Activated CD4-positive, alpha-beta T cell treated with anti-CD3 and anti-CD28 coated beads for 48 hours (primary cell): Measurements from ENCODE around the gene LCN15.
"Not testable (repeated sequence)": the region's sequence is repeated elsewhere in the genome, so short reads cannot be mapped to it uniquely, and the experiment has no call there.

Experiments used
- DNase-seq: peaks from one replicate; pipeline ENCODE4 v3.0.0-alpha.2; 2020

The LCN15 gene

GRCh38 chr9:136720251-136720897, 43.9 kb downstream of the LCN15 start:
- DNase-seq = no peak

GRCh38 chr9:136719195-136719880, 45.0 kb downstream of the LCN15 start:
- no peak for DNase-seq

GRCh38 chr9:136718345-136719194, 45.7 kb downstream of the LCN15 start:
- DNase-seq = no peak

GRCh38 chr9:136717399-136717798, 46.9 kb downstream of the LCN15 start:
- no peak for DNase-seq

GRCh38 chr9:136714893-136715274, 49.4 kb downstream of the LCN15 start:
- DNase-seq = no peak

- no peak for DNase-seq
Measured at GRCh38 chr9:136714096-136714892, 50.0 kb downstream of the LCN15 start.

GRCh38 chr9:136713550-136713949, 50.8 kb downstream of the LCN15 start:
- no peak for DNase-seq

- no peak for DNase-seq
Measured at GRCh38 chr9:136712690-136713544, 51.4 kb downstream of the LCN15 start.

- DNase-seq = no peak
Measured at GRCh38 chr9:136711751-136712689, 52.3 kb downstream of the LCN15 start, which contains the start of gene DIPK1B. TSS of gene DIPK1B (plus strand) at chr9:136712572. CDS start at chr9:136712666, 94 bp downstream.

GRCh38 chr9:136711219-136711648, 53.1 kb downstream of the LCN15 start:
- DNase-seq = not testable (repeated sequence)

GRCh38 chr9:136710543-136710942, 53.8 kb downstream of the LCN15 start:
- DNase-seq = no peak
